HCT116 (cell line): ENCODE data around the gene TM4SF4. TPM values are rescaled to one million over a fixed set of nuclear protein-coding genes. Genes with fewer than 3 reads are reported as not detected.

ENCODE experiments used
- ATAC-seq: fragments of 200-7000 bp; cut with Tn5 transposase; 2 replicates; pipeline ENCODE4 v1.9.1; 2020; ENCODE audit warnings: mild to moderate bottlenecking, moderate library complexity
- BruUV-seq: library from RNA; stranded (reverse); fragments of 400-500 nt; replicated peaks from 2 replicates; lab custom pipeline; 2021; lab: Mats Ljungman, UMichigan
- CTCF ChIA-PET: fragments of 300-600 bp; sonication (Branson Sonifier 250); formaldehyde crosslinking; loops from one replicate; lab custom pipeline; 2021; ENCODE audit warnings: antibody characterized with exemption; lab: Charles Lee
- POLR2A ChIA-PET: fragments of 300-600, 350-600 bp; sonication (Branson Sonifier 250); formaldehyde crosslinking; loops from one replicate; lab custom pipeline; 2021; ENCODE audit warnings: antibody characterized with exemption; lab: Charles Lee
- RAD21 ChIA-PET, 2 experiments: fragments of 300-600 bp; sonication (Branson Sonifier 250); formaldehyde crosslinking; loops; one replicate each; lab custom pipeline; 2023; ENCODE audit warnings: low total read pairs in 2 of 2; ENCODE audit not compliant: uncharacterized antibody in 2 of 2, unreplicated experiment in 2 of 2, low non-redundant PET in 1 of 2; lab: Charles Lee
- DNase-seq: peaks from one replicate; pipeline ENCODE4 v3.0.0-alpha.2; 2010; ENCODE audit warnings: low read depth, low spot score
- H2AFZ ChIP-seq: fragments of 200-600 bp; shearing (Covaris generic), sonication (generic); 2 replicates; pipeline ENCODE4 v1.6.1; 2017; ENCODE audit warnings: low read depth, mixed run types, mixed read lengths, antibody characterized with exemption, low read length; ENCODE audit not compliant: poor library complexity, severe bottlenecking
- H3K27ac ChIP-seq: 2 replicates; pipeline ENCODE4 v1.5.1; 2012; ENCODE audit warnings: low read depth, low read length
- H3K27me3 ChIP-seq: fragments of 200-600 bp; sonication (generic); 2 replicates; pipeline ENCODE4 v1.6.1; 2016; ENCODE audit warnings: mixed run types, low read length, mixed read lengths; ENCODE audit not compliant: insufficient read depth
- H3K36me3 ChIP-seq, 2 experiments: fragments of 200-500 bp in 1 of 2; fragments of 200-600 bp in 1 of 2; sonication (Bioruptor generic) in 1 of 2; sonication (generic) in 1 of 2; 2 replicates each; pipeline versions ENCODE4 v1.5.1 to v1.6.1; 2014 to 2016; ENCODE audit warnings: low read length in 2 of 2, inconsistent platforms in 1 of 2, mixed read lengths in 1 of 2, mixed run types in 1 of 2; ENCODE audit not compliant: insufficient read depth in 2 of 2, control insufficient read depth in 1 of 2
- H3K4me1 ChIP-seq, 2 experiments: fragments of 200-600 bp in 1 of 2; sonication (generic) in 1 of 2; 2 replicates each; pipeline versions ENCODE4 v1.5.1 to v1.6.1; 2012 to 2017; ENCODE audit warnings: low read length in 2 of 2, inconsistent platforms in 1 of 2, mild to moderate bottlenecking in 1 of 2, mixed read lengths in 1 of 2, mixed run types in 1 of 2, moderate library complexity in 1 of 2; ENCODE audit not compliant: insufficient read depth in 2 of 2, control insufficient read depth in 1 of 2
- H3K4me2 ChIP-seq: fragments of 200-600 bp; sonication (generic); 2 replicates; pipeline ENCODE4 v1.6.1; 2017; ENCODE audit warnings: mixed run types, low read length, mixed read lengths
- H3K4me3 ChIP-seq, 2 experiments: fragments of 200-600 bp in 1 of 2; sonication (generic) in 1 of 2; replicated peaks in 1 of 2; 2 replicates each; pipeline ENCODE4 v1.5.1; 2011 to 2016; ENCODE audit warnings: low read length in 2 of 2, control low read depth in 1 of 2, low read depth in 1 of 2, mild to moderate bottlenecking in 1 of 2, mixed read lengths in 1 of 2, mixed run types in 1 of 2
- H3K79me2 ChIP-seq: fragments of 200-600 bp; sonication (generic); 2 replicates; pipeline ENCODE4 v1.6.1; 2017; ENCODE audit warnings: mild to moderate bottlenecking, mixed run types, low read length, moderate library complexity, mixed read lengths; ENCODE audit not compliant: insufficient read depth
- H3K9ac ChIP-seq: fragments of 200-600 bp; sonication (generic); 2 replicates; pipeline ENCODE4 v1.6.1; 2016; ENCODE audit warnings: low read length, mixed read lengths
- H3K9me2 ChIP-seq: fragments of 200-600 bp; sonication (generic), shearing (Covaris generic); 2 replicates; pipeline ENCODE4 v1.6.1; 2017; ENCODE audit warnings: mixed run types, mild to moderate bottlenecking, moderate library complexity; ENCODE audit not compliant: insufficient read depth
- H3K9me3 ChIP-seq, 2 experiments: fragments of 200-500 bp in 1 of 2; fragments of 200-600 bp in 1 of 2; sonication (Bioruptor generic) in 1 of 2; sonication (generic) in 1 of 2; 2 replicates each; pipeline ENCODE4 v1.6.1; 2014 to 2017; ENCODE audit warnings: low read length in 2 of 2, mixed read lengths in 2 of 2, inconsistent platforms in 1 of 2, low read depth in 1 of 2, mild to moderate bottlenecking in 1 of 2, mixed run types in 1 of 2, moderate library complexity in 1 of 2; ENCODE audit not compliant: control insufficient read depth in 1 of 2, insufficient read depth in 1 of 2
- H4K20me1 ChIP-seq: fragments of 200-600 bp; sonication (generic), shearing (Covaris generic); 2 replicates; pipeline ENCODE4 v1.6.1; 2017; ENCODE audit warnings: mixed run types, mild to moderate bottlenecking, moderate library complexity; ENCODE audit not compliant: insufficient read depth
- CBX3 ChIP-seq: IDR thresholded peaks from 2 replicates; pipeline ENCODE4 v1.6.1; 2012; ENCODE audit warnings: low read depth
- POLR2A ChIP-seq: IDR thresholded peaks from 2 replicates; pipeline ENCODE4 v1.7.0; 2011; ENCODE audit warnings: borderline replicate concordance; ENCODE audit not compliant: insufficient read depth, insufficient read length; ENCODE audit errors: extremely low read depth
- RAD21 ChIP-seq: IDR thresholded peaks from 2 replicates; pipeline ENCODE4 v1.6.1; 2012; ENCODE audit warnings: low read depth, mild to moderate bottlenecking
- SP1 ChIP-seq: IDR thresholded peaks from 2 replicates; pipeline ENCODE4 v1.6.1; 2012; ENCODE audit warnings: low read depth
- SRF ChIP-seq: IDR thresholded peaks from 2 replicates; pipeline ENCODE4 v1.6.1; 2012; ENCODE audit warnings: low read depth
- ZFX ChIP-seq: fragments of 450-650 bp; IDR thresholded peaks from 2 replicates; pipeline ENCODE4 v1.6.1; 2017
- ZNF274 ChIP-seq: fragments of 200-500 bp; sonication (Bioruptor generic); IDR thresholded peaks from 2 replicates; pipeline ENCODE4 v1.6.1; 2014; ENCODE audit warnings: mild to moderate bottlenecking, low read depth, low read length, inconsistent platforms
- intact Hi-C: fragments of 100-400 bp; cut with micrococcal nuclease; formaldehyde crosslinking; loops from 2 replicates; pipeline ENCODE4 v1.10.0; 2022
- total RNA-seq: library from RNA; stranded (reverse); gene quantifications from one replicate; pipeline ENCODE4 v1.2.1, GENCODE V29; 2021; ENCODE audit not compliant: unreplicated experiment

TM4SF4 gene
- total RNA-seq, 1 experiment from 2014 or later = 0.91 TPM

DNA sequence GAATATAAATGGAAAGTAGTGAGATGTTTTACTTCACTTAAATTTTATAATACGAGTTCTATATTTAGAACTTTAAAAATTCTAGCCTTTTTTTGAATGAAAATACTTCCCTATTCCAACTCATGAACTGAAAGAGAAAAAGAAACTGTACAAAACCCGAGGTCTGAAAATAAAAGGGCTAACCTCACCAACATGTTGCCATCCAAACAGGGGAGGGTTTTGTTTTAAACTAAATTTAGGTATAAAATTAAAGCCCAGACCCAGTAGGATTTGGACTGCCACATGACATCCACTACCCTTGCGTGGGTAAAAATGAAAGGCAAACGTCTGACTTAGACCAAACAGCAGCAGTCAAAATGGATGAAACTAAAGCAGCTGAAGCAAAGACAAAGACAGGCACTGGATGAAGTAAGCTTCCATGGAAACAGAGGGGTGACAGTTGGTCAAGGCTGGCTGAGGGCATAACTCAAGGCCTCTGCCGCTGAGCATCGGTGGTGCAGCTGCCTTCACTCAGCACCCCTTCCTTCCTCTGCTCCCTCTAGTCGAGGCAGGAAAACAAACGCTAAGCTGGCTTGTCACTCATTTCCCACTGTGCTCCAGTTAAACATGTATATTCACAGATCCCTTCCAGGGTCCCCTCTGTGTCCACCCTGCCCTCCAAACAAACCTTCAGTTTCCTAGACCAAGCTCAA is 58.1 kb downstream of the TM4SF4 start:
- H3K4me1 ChIP-seq = peaks cover 0 to 4% of the 10 kb centered on the region in 2 experiments; a peak in 1 of 4 replicates

GRCh38 chr3:149534082-149534481 is 59.6 kb downstream of the TM4SF4 start:
- Histone ChIP-seq H4K20me1 (no peaks in the 10 kb centered on the region; the same call in 1 of the 2 replicates), H3K4me1 (peaks cover 0 to 4% of the 10 kb centered on the region in 2 experiments; a peak in 1 of 4 replicates), H3K9me2 (no peaks in the 10 kb centered on the region), H3K36me3 (no peaks in the 10 kb centered on the region), H2AFZ (no peak overlapping the region), H3K27me3 (no peaks in the 10 kb centered on the region), H3K27ac (no peak overlapping the region), H3K79me2 (peaks cover 12% of the 10 kb centered on the region), H3K9me3 (no peaks in the 10 kb centered on the region), H3K4me3 (no peak overlapping the region), H3K9ac (no peak overlapping the region), H3K4me2 (no peak overlapping the region)
- ATAC-seq = no peak
- TF ChIP-seq ZNF274 = no peak
- no peak for TF ChIP-seq ZFX
- TF ChIP-seq SRF = no peak
- ChIA-PET RAD21 (no interaction called here), CTCF (no interaction called here), POLR2A (no interaction called here)
- no peak for DNase-seq
- no TSS peak for BruUV-seq
- intact Hi-C loops = loop anchor here (5.0 kb wide), 1 partner anchor 183 kb away; no protein-coding TSS in a partner anchor

More for the DNA sequence above, 58.1 kb downstream of the TM4SF4 start:
- no peaks in the 10 kb centered on the region for H3K36me3 ChIP-seq
- H2AFZ ChIP-seq = no peak overlapping the region
- H3K9ac ChIP-seq = no peak overlapping the region
- no peaks in the 10 kb centered on the region for H3K27me3 ChIP-seq
- no peaks in the 10 kb centered on the region for H3K9me3 ChIP-seq
- peaks cover 17% of the 10 kb centered on the region for H3K79me2 ChIP-seq
- H3K27ac ChIP-seq = no peak overlapping the region
- no peaks in the 10 kb centered on the region for H3K9me2 ChIP-seq
- intact Hi-C loops = loop anchor here (5.0 kb wide), 1 partner anchor 185 kb away; no protein-coding TSS in a partner anchor
- BruUV-seq = no TSS peak
- TF ChIP-seq SP1 = no peak
- no peak for TF ChIP-seq POLR2A
- no peak for TF ChIP-seq RAD21
- no peak for TF ChIP-seq CBX3
- TF ChIP-seq, all 23 proteins: peak for 0
- H3K4me2 ChIP-seq = no peak overlapping the region
- ChIA-PET RAD21 (no interaction called here), CTCF (no interaction called here), POLR2A (no interaction called here)
- no peak for ATAC-seq
- H3K4me3 ChIP-seq = no peak overlapping the region
- no peak for DNase-seq
- H4K20me1 ChIP-seq = no peaks in the 10 kb centered on the region; the same call in 1 of the 2 replicates
